Loucy (cell line): ENCODE measurements around the gene FLT3LG.

Experiments used
- H2AFZ ChIP-seq: fragments of 200-600 bp; sonication (generic); 2 replicates; pipeline ENCODE4 v1.6.0; 2016; ENCODE audit warnings: antibody characterized with exemption, mild to moderate bottlenecking, low read length, moderate library complexity
- H3F3A ChIP-seq: fragments of 200-600 bp; 2 replicates; pipeline ENCODE4 v1.6.0; 2016; ENCODE audit warnings: antibody characterized with exemption, low read depth, mild to moderate bottlenecking
- H3K27me3 ChIP-seq: fragments of 200-600 bp; sonication (generic); 2 replicates; pipeline ENCODE4 v1.6.1; 2014; ENCODE audit warnings: low read length, mild to moderate bottlenecking; ENCODE audit not compliant: insufficient read depth, poor library complexity, severe bottlenecking
- H3K36me3 ChIP-seq: fragments of 200-600 bp; sonication (generic); 2 replicates; pipeline ENCODE4 v1.6.1; 2016; ENCODE audit warnings: low read length; ENCODE audit not compliant: insufficient read depth
- H3K4me1 ChIP-seq: fragments of 200-600 bp; sonication (generic); 2 replicates; pipeline ENCODE4 v1.5.1; 2014; ENCODE audit warnings: low read length, mild to moderate bottlenecking; ENCODE audit not compliant: insufficient read depth, poor library complexity, severe bottlenecking
- H3K4me2 ChIP-seq: fragments of 200-600 bp; sonication (generic); 2 replicates; pipeline ENCODE4 v1.6.0; 2014; ENCODE audit warnings: antibody characterized with exemption, low read length, low read depth, mild to moderate bottlenecking; ENCODE audit not compliant: poor library complexity, severe bottlenecking
- H3K4me3 ChIP-seq: fragments of 200-600 bp; sonication (generic); 2 replicates; pipeline ENCODE4 v1.5.1; 2014; ENCODE audit warnings: low read length, mild to moderate bottlenecking, mixed read lengths; ENCODE audit not compliant: poor library complexity, severe bottlenecking
- H3K79me2 ChIP-seq: fragments of 200-600 bp; sonication (generic); 2 replicates; pipeline ENCODE4 v1.6.1; 2014; ENCODE audit warnings: low read length; ENCODE audit not compliant: insufficient read depth
- H3K9ac ChIP-seq: fragments of 200-600 bp; sonication (generic); 2 replicates; pipeline ENCODE4 v1.6.0; 2014; ENCODE audit warnings: mild to moderate bottlenecking, low read depth, low read length, moderate library complexity; ENCODE audit not compliant: poor library complexity, severe bottlenecking
- H3K9me2 ChIP-seq: fragments of 200-600 bp; sonication (generic); replicated peaks from 2 replicates; pipeline ENCODE4 v1.6.1; 2016; ENCODE audit warnings: low read depth, low read length, mixed read lengths
- H3K9me3 ChIP-seq: fragments of 200-600 bp; sonication (generic); 2 replicates; pipeline ENCODE4 v1.6.1; 2014; ENCODE audit warnings: mild to moderate bottlenecking, antibody characterized with exemption, low read length, low read depth; ENCODE audit not compliant: insufficient read depth
- H4K20me1 ChIP-seq: fragments of 200-600 bp; sonication (generic); 2 replicates; pipeline ENCODE4 v1.6.0; 2014; ENCODE audit warnings: antibody characterized with exemption, low read length, mild to moderate bottlenecking; ENCODE audit not compliant: insufficient read depth, poor library complexity, severe bottlenecking
- CTCF ChIP-seq: fragments of 200-600 bp; sonication (generic); conservative IDR thresholded peaks from 2 replicates; pipeline ENCODE4 v1.5.1; 2014; ENCODE audit warnings: mild to moderate bottlenecking, antibody characterized with exemption, low read length
- EZH2phosphoT487 ChIP-seq: fragments of 200-600 bp; IDR thresholded peaks from 2 replicates; pipeline ENCODE4 v1.6.1; 2018; ENCODE audit warnings: antibody characterized with exemption, mild to moderate bottlenecking, moderate library complexity, borderline replicate concordance

The FLT3LG gene

GRCh38 chr19:49462492-49462891 lies 11.5 kb upstream of the FLT3LG start:
- no peaks in the 10 kb centered on the region for H4K20me1 ChIP-seq

GRCh38 chr19:49463960-49464740 lies 9.9 kb upstream of the FLT3LG start:
- Histone ChIP-seq H3K9me2 (no peaks in the 10 kb centered on the region), H3K27me3 (no peaks in the 10 kb centered on the region), H3K4me1 (peaks cover 12% of the 10 kb centered on the region), H3K9ac (no peak overlapping the region), H4K20me1 (no peaks in the 10 kb centered on the region), H3K79me2 (0 out of 2 replicates have a peak, but pooled peaks cover 2% of the 10 kb centered on the region), H3K4me2 (no peak overlapping the region), H3K36me3 (no peaks in the 10 kb centered on the region; the same call in 1 of the 2 replicates), H3F3A (peaks cover 6% of the 10 kb centered on the region), H3K4me3 (no peak overlapping the region), H3K9me3 (no peaks in the 10 kb centered on the region), H2AFZ (no peak overlapping the region)
- TF ChIP-seq EZH2phosphoT487 (no peak), CTCF (no peak)

More at GRCh38 chr19:49462492-49462891, 11.5 kb upstream of the FLT3LG start:
- peaks cover 10% of the 10 kb centered on the region for H3K4me1 ChIP-seq
- H3K4me2 ChIP-seq: no peak overlapping the region
- TF ChIP-seq EZH2phosphoT487: no peak
- TF ChIP-seq CTCF: no peak
- no peak overlapping the region for H3K9ac ChIP-seq
- H3F3A ChIP-seq: no peaks in the 10 kb centered on the region
- peaks cover 11% of the 10 kb centered on the region; the same call in 1 of the 2 replicates for H3K79me2 ChIP-seq
- no peak overlapping the region for H2AFZ ChIP-seq
- no peaks in the 10 kb centered on the region; the same call in 1 of the 2 replicates for H3K36me3 ChIP-seq
- H3K9me2 ChIP-seq: no peaks in the 10 kb centered on the region
- no peak overlapping the region for H3K4me3 ChIP-seq
- H3K27me3 ChIP-seq: no peaks in the 10 kb centered on the region
- no peaks in the 10 kb centered on the region for H3K9me3 ChIP-seq

- Histone ChIP-seq H3K4me2 (no peak overlapping the region), H3F3A (peaks cover 11% of the 10 kb centered on the region), H3K36me3 (no peaks in the 10 kb centered on the region; the same call in 1 of the 2 replicates), H3K9ac (no peak overlapping the region), H3K4me1 (peaks cover 17% of the 10 kb centered on the region), H4K20me1 (no peaks in the 10 kb centered on the region), H3K27me3 (no peaks in the 10 kb centered on the region), H3K9me2 (no peaks in the 10 kb centered on the region), H3K9me3 (no peaks in the 10 kb centered on the region), H2AFZ (no peak overlapping the region), H3K4me3 (no peak overlapping the region), H3K79me2 (no peaks in the 10 kb centered on the region)
- TF ChIP-seq CTCF (no peak), EZH2phosphoT487 (no peak)
Observed at GRCh38 chr19:49465371-49465770, 8.6 kb upstream of the FLT3LG start.
